GM20431 (cell line): ENCODE results near the gene PEX3.
"Not testable (repeated sequence)": the region's sequence is repeated elsewhere in the genome, so short reads cannot be mapped to it uniquely, and the experiment has no call there.

Experiments
- in situ Hi-C: fragments of 300-500 bp; cut with MseI, MboI; formaldehyde crosslinking; loops from one replicate; pipeline ENCODE4 v1.15.0; 2020; ENCODE audit warnings: low sequenced_read_pairs; ENCODE audit not compliant: unreplicated experiment

PEX3 gene

DNA sequence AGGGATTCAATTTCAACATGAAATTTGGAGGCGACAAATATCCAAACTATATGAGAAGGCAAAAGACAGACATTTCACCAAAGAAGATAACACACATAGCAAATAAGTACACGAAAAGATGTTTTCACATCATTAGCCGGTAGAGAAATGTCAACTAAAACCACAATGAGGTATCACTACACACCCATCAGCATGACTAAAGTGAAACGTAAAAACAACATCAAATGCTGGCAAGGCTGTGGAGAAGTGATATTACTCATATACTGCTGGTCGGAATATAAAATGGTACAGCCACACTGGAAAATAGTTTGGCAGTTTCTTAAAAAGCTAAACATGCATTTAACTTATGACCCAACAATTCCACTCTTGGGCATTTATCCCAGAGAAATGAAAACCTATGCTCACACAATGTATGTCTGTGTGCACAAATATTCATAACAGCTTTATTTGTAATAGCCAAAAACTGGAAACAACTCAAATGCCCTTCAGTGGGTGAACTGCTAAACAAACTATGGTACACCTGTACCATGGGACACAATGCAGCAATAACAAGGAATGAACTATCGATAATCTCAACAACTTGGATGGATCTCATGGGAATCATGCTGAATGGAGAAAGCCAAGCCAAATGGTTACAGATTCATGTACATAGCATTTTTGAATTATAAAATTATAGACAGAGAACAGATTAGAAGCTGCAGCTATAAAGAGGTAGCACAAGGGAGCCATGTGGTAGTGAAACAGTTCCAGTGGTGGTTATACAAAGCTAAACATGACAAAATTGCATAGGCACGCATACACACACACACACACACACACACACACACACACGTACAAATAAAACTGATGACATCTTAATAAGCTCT lies 8.7 kb upstream of the PEX3 start:
- in situ Hi-C loops, result loop anchor here (25.0 kb wide), 1 partner anchor 755 kb away; no protein-coding TSS in a partner anchor

DNA sequence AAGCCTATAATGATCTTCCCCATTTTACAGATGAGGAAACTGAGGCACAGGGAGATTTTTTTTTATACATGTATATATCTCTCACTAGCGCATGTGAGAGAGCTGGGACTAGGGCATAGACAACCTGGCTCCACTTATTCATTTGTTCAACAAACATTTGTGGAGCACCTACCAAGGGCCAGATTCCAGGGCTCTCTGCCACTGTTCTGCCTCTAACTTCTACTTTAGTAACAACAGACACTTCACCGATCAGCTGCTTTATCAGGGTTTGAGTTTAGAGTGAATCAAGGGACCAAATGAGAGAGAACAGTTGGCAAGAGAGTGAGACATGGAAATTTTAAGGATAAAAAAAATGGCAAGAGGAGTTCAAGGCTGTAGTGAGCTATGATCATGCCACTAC lies 7.5 kb upstream of the PEX3 start:
- in situ Hi-C loops, result loop anchor here (25.0 kb wide), 1 partner anchor 756 kb away; no protein-coding TSS in a partner anchor

DNA sequence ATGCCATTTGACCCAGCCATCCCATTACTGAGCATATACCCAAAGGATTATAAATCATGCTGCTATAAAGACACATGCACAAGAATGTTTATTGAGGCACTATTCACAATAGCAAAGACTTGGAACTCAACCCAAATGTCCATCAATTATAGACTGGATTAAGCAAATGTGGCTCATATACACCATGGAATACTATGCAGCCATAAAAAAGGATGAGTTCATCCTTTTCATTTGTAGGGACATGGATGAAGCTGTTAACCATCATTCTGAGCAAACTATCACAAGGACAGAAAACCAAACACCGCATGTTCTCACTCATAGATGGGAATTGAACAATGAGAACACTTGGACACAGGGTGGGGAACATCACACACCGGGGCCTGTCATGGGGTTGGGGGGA lies 2.7 kb upstream of the PEX3 start:
- in situ Hi-C loops, result loop anchor here (25.0 kb wide), 1 partner anchor 761 kb away; no protein-coding TSS in a partner anchor

DNA sequence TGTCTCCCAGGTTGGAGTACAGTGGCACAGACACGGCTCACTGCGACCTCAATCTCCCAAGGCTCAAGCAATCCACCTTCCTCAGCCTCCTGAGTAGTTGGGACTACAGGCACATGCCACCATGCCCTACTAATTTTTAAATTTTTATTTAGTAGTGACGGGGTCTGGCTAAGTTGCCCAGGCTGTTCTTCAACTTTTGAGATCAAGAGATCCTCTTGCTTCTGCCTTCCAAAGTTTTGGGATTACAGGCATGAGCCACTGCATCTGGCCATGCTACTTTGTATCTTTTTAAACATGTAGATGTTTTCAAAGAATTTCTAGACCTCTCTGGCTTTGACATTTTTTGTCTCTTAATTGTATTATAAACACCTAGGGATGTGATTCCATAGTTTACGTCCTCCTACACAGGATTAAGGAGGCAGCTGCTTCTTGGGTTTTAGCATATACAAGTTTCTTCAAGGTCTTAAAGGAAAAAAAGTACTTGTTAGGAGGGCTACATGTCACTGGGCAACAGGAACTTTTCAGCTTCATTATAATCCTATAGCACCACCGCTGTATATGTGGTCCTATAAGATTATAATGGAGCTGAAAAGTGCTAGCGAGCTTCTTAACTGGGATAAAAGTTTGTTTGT lies 1.4 kb upstream of the PEX3 start:
- in situ Hi-C loops, result loop anchor here (25.0 kb wide), 1 partner anchor 762 kb away; no protein-coding TSS in a partner anchor

DNA sequence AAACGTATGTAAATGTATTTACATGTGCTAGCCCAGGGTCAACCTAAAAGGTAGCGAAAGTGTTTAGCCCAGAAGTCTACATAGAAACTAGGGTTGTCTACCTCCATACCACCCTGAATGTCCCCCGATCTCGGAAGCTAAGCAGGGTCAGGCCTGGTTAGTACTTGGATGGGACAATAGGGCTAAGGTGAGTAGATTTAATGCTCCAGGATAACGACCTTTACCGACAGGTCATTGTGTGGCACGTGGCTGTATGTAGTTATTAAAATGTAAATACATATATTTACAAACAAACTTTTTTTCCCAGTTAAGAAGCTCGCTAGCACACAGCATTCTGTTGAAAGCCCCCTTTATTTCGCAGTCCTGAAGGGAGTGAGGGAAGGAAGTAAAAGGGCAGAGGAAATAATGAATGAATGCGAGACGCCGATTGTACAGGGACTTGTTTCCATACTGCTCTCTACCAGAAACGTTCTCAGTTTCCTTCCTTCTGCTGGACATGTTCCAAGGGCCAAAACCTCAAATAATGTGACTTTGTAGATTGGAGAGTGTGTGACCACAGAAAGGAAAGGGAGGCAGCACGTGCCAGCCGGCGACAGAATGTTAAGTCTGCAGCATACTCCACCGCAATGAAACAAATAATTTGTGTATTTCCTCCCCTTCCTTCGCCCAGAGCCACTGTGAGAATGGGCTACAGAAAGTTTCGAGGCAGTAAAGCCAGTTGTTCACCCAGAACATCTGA lies 722 bp upstream of the PEX3 start:
- in situ Hi-C loops, result loop anchor here (25.0 kb wide), 1 partner anchor 763 kb away; no protein-coding TSS in a partner anchor

DNA sequence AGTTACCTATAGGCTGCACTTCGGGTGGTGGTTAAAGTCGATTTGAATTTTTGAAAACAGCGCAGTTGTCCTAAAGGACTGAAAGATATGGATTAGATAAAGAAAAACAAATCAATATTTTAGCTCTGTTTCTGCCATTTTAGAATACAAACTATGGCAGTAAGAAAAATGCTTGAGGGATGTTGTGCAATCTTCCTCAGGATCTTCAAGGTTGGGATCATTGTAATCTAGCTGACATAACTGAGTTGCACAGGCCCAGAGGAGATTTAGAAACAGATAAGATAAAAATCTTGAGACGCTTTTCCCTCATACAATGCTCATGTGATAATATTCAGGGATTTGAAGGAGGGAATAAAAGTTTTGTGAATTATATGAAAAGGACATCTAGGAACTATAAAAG lies 926 bp downstream of the PEX3 start:
- in situ Hi-C loops, result no loop called here

DNA sequence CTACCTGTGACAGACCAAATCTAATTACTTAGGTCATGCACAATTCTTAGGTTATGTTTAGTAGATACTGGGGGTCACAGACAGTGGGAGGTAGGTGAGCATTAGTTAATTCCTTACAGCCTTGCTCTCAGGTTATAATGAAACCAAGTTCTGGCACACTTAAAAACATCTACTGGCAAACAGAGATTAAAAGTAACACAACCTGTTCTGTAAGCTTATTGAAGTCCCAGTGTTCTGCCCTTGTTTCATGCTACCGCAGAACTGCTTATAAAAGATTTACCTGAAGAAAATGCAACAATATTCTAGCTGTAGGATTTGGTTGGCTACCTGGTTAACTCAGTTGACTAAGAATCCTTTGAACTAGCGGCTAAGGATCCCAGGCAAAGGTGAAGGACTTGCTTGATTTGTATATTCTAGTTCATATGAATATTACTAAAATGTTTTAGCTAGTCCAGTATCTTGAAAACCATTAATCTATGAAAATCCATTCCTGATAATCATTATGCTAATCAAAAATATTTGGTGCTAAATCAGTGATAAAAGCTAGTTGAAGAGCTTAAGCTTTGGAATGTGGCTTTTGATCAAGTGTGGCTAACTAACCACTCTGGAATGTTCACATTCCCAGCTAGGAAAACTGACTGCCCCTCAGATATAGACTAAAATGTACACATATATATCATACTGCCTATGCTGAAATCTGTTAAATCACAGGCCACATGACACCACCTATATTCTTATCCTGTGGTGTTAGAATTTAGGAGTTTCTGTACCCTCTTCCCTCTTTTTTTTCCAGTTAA lies 7.2 kb downstream of the PEX3 start:
- in situ Hi-C loops, result no loop called here

DNA sequence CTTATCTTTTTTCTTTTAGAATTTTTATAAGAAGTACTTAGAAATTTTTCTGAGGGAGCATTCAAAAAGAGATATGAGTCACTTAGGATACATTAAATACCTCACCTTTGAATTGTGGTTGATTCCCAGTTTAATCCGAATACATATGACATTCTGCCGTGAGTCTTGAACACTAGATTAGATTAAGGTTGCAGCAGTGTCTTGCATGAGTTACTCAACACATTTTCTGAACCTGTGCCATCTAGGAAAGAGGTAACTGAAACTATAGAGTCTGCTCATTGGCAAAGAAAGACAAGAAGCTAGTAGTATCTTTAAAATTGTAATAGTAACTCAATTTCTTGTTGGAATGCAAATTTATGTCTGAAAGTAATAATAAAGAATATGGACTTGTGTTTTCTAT lies 14.9 kb downstream of the PEX3 start:
- in situ Hi-C loops, result no loop called here

DNA sequence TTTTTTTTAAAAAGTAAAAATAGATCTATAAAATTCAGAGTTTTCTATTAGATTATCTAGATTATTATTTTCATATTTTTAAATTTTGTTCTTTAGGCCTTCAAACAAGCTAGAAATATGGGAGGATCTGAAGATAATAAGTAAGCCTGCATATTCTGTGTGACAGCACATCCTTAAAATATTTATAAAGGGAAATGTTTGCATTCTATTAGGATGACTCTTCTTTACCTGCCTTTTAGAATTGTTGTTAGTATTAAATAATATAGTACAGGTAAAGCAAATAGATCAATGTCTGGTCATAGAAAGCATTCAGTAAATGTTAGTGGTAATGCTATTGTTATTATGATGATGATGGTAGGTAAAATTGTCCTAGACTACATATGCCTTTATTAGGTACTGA lies 17.4 kb downstream of the PEX3 start:
- in situ Hi-C loops, result no loop called here

DNA sequence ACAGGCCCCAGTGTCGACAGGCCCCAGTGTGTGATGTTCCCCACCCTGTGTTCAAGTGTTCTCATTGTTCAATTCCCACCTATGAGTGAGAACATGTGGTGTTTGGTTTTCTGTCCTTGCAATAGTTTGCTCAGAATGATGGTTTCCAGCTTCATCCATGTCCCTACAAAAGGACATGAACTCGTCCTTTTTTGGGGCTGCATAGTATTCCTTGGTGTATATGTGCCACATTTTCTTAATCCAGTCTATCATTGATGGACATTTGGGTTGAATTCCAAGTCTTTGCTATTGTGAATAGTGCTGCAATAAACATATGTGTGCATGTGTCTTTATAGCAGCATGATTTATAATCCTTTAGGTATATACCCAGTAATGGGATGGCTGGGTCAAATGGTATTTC lies 18.2 kb downstream of the PEX3 start:
- in situ Hi-C loops, result not testable (repeated sequence)

DNA sequence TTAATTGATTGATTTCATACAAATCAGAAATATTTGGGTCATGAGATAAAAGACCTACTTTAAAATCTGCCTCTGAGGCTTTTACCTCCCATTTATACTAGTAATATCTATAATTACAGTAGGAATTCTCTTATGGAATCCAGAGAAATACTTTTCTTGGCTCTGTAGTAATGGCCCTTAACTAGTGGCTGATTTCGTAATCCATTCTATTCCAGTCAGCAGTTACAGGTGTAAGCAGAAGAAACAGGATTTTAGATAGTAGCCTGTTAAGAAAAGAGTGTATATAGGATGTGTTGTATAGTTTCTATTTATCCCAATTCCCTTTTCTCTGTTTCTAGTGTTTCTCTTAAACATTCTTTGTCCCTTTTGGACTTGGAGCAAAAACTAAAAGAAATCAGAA lies 21.2 kb downstream of the PEX3 start:
- in situ Hi-C loops, result no loop called here

DNA sequence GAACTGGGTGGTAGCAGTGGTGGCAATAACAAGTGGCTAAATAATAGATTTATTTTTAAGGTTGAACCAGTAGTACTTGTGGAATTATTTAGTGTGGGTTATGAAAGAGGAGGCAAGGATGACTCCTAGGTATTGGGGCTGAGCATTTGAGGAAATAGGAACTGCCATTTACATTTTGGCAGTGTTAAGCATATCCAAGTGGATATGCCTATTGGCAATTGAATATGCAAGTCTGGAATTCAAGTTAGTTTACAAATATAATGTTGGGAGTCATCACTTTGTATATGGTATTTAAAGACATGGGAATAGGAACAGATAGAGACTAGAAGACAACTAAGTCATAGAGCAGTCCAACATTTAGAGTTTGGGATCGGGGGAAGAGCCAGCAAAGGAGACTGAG lies 25.9 kb downstream of the PEX3 start:
- in situ Hi-C loops, result no loop called here

DNA sequence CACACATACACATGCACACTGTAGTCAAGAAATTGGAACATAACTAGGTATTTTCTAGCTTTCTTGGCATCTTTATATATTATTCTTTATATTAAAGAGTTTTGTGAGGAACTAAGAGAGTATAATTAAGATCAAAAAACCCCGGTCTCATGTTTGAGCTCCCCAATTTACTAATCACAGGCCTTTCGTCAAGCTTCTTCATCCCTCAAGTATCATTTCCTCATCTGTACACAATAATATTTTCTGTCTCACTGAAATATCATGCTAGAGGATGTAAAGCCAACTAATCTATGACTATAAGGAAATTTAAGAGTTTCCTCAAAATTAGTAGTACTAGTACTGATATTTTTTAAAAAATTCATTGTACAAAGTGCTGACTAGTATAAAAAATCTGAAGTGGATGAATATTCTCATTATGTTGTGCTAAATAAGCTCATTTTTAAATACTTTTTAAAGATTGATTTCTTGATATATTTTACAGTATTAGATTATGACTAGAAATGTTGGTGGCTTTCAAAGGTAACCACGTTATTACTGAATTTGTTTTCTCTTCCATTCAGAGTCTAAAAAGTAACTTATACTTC lies 28.0 kb downstream of the PEX3 start:
- in situ Hi-C loops, result no loop called here

DNA sequence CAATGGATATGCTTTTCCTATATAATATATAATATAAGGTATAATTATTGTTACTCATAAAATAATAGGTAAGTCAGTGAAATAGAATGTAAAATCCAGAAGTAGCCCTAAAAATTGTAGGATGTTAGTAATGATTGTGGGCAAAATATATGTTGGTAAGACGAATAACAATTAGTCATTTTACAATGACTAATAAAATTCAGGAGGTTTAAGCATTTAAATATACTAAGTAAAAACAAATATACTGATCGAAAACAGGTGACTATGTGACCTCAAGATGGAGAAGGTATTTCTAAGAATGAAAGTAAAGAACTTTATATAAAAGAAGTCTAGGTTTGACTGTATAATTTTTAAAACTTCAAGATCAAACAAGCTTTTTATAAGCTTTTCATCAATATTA lies 32.0 kb downstream of the PEX3 start:
- in situ Hi-C loops, result no loop called here

DNA sequence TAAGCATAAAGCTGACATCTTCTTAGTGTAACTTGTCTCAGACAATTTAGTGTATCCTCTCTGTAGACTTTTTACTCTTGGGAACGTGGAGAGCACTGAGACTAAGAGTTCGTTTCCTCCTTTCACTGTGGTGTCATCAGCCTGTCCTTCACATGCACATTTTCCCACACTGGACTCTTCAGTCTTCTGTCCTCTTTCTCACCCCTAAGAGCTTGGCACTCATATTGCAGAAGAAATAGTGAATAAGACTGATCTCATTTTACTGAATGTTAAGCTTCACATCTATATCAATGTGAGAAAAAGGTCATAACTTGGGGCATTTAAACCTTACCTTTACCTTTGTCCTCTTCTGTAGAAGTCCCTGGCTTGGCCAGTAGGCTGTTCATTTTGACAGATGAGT lies 35.4 kb downstream of the PEX3 start:
- in situ Hi-C loops, result no loop called here

DNA sequence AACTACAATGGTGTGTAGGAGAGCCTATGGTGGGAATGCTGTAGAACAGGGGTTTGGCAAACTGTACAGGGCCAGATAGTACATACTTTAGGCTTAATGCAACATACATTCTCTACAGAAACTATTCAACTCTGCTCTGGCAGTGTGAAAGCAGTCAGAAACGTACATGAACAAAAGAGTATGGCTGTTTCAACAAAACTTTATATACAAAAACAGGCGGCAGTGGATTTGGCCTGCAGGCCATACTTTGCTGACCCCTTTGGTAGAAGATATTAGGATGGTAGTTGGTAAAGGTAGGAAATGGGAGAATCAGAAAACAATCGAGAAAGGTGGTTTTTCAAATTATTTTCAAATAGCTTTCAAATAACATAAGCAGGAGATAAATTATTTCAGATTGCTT lies 36.1 kb downstream of the PEX3 start:
- in situ Hi-C loops, result no loop called here

DNA sequence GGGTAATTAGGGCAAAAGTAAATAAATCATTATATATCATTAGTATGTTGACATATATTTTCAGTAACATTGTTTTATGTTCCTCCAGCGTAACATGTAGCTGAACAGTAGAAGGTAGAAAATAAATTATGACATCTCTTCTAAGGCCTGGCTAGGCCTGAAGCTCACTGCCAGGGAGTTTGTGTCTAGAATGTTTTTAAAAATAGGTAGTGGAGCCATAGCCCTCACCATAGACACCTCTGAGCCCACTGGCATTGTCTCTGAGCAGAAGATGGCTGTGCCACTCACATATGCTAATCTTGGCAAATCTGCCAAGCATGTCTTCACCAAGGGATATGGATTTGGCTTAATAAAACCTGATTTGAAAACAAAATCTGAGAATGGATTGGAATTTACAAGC lies 39.6 kb downstream of the PEX3 start:
- in situ Hi-C loops, result no loop called here

DNA sequence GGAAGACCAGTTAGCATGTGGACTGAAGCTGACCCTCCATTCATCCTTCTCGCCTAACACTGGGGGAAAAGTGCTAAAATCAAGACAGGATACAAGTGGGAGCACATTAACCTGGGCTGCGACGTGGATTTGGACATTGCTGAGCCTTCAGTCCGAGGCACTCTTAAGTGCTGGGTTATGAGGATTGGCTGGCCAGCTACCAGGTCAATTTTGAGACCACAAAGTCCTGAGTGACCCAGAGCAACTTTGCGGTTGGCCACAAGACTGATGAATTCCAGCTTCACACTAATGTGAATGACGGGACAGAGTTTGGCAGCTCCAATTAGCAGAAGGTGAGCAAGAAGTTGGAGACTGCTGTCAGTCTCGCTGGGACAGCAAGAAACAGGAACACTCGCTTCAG lies 40.2 kb downstream of the PEX3 start:
- in situ Hi-C loops, result no loop called here

DNA sequence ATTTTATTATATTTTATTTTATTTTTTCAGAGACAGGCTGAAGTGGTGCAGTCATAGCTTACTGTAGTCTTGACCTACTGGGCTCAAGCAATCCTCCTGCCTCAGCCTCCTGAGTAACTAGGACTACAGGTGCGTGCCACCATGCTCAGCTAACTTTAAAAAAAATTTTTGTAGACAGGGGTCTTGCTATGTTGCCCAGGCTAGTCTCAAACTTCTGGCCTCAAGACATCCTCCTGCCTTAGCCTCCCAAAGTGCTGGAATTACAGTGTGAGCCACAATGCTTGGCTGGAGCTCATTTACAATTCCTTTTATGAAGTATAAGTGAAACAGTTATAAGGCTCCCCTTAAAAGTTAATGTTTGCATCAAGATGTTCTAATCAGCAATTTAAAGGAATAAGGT lies 46.4 kb downstream of the PEX3 start:
- in situ Hi-C loops, result no loop called here

DNA sequence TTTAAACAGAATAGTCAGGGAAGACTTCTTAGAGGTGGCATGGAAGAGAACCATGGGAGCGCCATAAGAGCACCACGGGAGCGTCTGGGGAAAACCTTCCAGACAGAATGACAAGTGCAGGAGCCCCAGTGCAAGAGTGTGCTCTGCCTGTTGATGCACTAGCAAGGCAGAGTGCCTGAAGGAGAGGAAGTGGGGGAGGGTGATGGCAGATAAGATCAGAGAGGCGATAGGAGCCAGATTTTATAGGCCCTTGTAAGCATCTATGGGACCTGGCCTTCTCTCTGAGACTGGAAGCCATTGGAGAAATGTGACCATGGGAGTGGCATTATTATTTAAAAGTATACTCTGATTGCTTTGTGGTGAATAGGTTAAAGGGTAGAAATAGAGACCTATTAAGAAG lies 47.8 kb downstream of the PEX3 start:
- in situ Hi-C loops, result no loop called here
